NCI-H1092 (cell line): ENCODE measurements around the gene NTSR1.

Experiments used
- DNase-seq: peaks from one replicate; lab custom pipeline; 2025; lab: John Stamatoyannopoulos, UW

NTSR1 gene

GRCh38 chr20:62694106-62694505 is 14.5 kb upstream of the NTSR1 start:
- no peak for DNase-seq

DNA sequence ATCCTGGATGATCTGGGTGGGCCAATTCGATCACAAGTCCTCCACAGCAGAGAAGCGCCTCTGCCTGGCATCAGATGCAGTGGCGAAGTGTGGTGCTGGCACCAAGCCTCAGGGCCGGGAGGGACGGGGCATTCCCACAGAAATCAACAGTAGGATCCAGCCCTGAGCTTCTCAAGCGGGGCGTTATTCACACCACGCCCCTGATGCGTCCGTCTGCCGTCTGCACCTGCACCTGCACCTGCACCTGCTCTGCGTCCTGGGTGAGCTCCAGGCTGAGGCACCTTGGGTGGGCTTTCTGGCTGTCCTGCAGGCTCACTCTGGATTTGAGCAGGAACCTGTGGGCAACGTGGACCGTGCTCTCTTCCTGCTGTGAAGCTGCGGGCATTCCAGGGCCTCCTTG is 13.8 kb upstream of the NTSR1 start:
- no peak for DNase-seq

- no peak for DNase-seq
These were observed 12.9 kb upstream of the NTSR1 start for GRCh38 chr20:62695448-62696414.

- no peak for DNase-seq
These were observed 12.1 kb upstream of the NTSR1 start for GRCh38 chr20:62696434-62696957.

DNA sequence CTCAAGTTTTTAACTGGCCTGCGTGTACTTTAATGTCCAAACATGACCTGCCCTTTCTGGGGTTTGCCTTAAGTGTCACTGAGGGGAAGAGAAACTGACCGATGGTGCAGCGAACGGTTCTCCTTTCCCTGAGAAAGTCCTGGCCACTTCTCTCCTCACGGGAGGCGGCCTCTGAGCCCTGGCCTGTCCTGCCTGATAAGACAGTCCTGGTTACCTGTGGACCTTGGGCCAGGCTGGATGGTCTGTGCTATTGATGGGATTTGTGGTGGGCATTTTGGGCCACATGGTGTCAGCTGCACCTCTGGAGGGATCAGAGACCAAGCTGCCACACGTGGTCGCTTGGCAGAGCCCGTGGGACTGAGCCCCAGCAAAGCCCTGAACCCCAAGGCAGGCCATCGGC is 11.6 kb upstream of the NTSR1 start:
- DNase-seq: no peak

GRCh38 chr20:62697468-62697912 is 11.1 kb upstream of the NTSR1 start:
- DNase-seq: no peak

GRCh38 chr20:62698231-62698630 is 10.4 kb upstream of the NTSR1 start:
- no peak for DNase-seq

DNA sequence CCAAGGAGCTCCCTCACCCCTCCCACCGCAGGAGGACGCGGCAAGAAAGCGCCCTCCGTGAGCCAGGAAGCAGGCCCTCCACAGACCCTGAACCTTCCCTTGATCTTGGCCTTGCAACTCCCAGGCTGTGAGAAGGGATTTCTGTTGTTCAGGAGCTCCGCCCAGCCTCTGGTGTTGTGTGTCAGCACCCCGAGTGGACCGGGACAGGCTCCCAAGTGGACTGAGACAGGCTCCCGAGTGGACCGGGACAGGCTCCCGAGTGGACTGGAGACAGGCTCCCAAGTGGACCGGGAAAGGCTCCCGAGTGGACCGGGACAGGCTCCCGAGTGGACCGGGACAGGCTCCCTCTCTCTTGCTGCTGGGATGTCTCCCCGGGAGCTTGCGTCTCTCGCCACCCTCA is 9.3 kb upstream of the NTSR1 start:
- DNase-seq: no peak

GRCh38 chr20:62699741-62700140 is 8.9 kb upstream of the NTSR1 start:
- no peak for DNase-seq

DNA sequence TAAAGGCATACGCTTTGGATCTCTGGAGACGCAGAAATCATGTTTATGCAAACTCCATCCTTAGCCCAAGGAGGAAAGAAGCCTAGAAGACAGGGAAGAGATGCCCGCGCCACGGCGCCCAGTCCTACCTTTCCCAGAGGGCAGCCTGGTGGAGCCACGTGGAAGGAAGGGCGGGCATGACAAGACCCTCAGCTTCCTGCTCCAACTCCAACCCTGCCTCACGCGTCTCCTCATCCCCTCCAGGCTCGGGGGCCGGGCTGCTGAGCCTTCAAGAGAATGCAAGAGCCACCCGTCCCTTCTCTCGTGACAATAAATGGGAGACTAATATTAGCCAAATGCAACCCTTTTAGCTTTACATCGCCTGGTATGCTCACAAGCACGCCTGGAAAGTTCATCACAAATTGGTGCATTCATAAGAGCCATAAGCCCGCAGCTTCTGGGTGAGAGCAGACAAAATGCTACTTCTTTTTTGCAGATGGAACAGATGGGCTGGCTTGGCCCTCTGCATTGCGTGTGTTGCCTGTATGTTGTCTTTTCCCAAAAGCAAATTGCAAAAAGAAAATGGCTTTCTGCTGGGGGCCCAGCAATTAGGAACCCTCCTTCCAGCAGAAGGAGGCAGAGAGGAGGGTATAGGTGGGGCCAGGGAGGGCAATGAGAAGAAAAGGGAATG is 8.2 kb upstream of the NTSR1 start:
- no peak for DNase-seq

DNA sequence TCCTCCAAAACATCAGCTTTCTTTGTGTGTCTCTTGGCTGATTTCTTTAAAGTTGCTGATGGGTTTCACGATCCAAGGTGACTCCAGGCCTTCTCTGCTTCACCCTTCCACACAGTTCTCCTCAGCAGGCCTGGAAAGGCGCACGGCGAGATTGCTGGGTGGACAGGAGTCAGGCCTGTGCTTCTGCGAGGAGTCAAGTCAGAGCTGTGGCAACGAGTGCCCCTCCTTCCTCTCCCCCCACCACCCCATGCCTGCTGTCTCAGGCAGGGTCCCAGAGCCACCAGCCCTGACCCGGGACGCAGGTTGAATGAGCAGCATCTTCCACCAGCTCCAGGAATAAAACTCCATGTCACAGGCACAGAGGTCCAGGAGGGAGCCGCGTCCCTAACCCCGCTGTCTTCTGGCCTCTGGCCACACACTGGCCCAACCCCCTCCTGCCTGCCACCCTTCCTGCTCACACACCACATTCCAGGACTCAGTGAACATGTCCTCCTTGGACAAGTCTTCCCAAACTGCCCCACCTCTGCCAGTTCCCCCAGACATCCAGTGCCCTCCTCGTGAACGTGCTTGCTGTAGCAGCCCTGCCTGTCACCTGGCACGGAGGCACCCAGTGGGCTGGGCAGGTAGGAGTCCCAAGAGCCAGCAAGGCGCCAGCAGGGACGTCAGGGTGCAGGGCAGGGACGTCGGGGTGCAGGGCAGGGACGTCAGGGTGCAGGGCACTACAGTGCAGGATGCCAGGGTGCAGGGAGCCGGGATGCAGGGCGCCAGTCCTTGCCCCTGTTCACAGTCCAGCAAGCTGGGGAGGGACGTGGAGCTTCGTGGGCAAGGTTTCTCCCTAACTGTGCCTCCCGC is 7.2 kb upstream of the NTSR1 start:
- no peak for DNase-seq

GRCh38 chr20:62702013-62702300 is 6.7 kb upstream of the NTSR1 start:
- no peak for DNase-seq

GRCh38 chr20:62702895-62703852 is 5.5 kb upstream of the NTSR1 start:
- no peak for DNase-seq

- no peak for DNase-seq
These were observed 4.8 kb upstream of the NTSR1 start for GRCh38 chr20:62703853-62704228.

GRCh38 chr20:62704341-62704948 is 4.2 kb upstream of the NTSR1 start:
- peak; percentile 85 for DNase-seq

DNA sequence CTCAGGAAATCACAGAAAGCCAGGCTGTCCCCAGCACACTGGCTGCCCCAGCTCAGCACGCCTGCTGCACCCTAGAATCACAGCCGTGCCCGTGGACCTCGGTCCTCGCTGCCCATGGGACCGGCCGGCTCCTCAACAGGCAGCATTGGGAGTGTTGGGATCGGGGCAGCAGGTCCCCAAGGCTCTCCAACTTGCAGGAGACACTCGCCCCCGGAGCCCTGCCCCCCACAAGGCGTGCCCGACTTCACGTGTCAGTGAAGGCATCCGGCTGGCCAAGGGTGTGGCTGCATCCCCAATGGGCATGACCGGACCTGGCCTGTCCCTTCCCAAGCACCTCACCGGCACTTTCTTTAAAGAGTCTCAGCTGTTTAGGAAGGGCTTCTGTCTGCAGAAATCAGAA is 3.0 kb upstream of the NTSR1 start:
- DNase-seq: no peak

DNA sequence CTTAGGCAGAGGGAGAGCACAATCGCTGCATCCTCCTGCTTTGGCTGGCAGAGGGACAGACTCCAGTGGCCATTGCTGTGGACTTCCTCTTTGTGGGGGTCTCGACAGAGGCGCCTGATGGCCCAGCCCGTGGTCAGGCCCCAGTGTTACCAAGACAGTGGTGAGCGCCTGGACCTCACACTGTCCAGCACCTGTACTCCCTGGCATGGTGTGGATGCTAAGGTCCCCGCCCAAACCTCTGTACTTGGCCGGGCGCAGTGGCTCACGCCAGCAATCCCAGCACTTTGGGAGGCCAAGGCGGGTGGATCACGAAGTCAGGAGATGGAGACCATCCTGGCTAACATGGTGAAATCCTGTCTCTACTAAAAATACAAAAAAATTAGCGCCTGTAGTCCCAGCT is 2.3 kb upstream of the NTSR1 start:
- no peak for DNase-seq

DNA sequence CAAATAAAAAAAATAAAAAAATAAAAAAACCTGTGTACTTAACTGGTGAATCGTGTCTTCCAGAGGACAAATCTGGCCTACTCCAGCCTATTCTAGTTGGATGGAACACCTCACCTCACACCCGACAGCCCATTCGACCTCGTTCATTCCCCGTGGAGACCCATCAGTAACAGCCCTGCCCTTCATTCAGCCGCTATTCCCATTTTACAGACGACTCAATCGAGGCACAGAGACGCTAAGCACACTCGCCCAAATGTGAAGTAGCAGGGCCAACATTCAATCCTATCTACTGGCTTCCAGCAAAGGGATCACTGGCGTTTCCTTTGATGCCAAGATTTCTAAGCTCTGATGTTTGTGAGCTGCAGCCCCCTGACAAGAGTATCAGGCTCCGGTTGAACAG is 1.8 kb upstream of the NTSR1 start:
- no peak for DNase-seq

DNA sequence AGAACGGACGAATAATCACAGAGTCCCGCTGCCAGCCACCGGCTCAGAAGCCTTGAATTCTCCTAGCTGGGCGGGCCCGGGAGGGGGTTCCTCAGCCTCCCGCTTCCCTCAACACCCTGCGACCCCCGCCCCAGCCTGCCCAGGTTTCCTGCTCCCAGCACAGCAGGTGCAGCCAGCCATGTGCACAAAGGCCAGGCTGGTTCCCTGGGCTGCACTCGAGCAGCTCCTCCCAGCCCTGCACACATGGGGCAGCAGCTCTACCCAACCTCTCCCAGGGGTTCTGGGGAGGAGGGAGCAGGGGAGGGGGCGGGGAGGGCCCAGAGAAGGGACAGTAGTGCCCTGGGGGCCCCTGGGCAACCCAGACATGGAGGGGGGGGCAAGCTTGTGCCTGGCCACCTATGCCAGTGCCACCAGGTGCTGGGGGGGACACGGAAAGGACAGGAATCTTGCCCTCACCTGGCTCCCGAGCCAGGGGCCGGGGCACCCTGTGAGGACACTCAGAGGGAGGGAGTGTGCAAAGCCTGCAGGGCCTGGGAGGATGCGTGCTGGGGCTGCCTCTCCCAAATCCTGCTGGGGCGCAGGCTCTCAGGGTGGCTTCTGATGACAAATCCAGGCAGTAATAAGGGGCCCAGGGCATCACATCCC is 1.2 kb upstream of the NTSR1 start:
- no peak for DNase-seq

GRCh38 chr20:62707921-62708521 is 615 bp upstream of the NTSR1 start:
- no peak for DNase-seq
